Central memory CD4-positive, alpha-beta T cell (primary cell): ENCODE measurements around the gene CNGA4.
"Not testable (repeated sequence)": the region's sequence is repeated elsewhere in the genome, so short reads cannot be mapped to it uniquely, and the experiment has no call there.

Experiments used
- DNase-seq: peaks from one replicate; pipeline ENCODE4 v3.0.0; 2022

The CNGA4 gene

DNA sequence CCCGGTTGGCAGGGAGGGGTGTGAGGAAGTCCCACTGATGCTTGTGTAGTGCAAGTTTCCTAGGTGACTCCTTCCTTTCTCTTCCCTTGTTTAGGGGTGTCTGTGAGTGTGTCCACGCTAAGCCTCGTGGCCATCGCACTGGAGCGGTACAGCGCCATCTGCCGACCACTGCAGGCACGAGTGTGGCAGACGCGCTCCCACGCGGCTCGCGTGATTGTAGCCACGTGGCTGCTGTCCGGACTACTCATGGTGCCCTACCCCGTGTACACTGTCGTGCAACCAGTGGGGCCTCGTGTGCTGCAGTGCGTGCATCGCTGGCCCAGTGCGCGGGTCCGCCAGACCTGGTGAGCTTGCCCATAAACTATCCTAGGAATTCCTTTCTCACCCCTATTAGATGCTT is 31.1 kb downstream of the CNGA4 start:
- DNase-seq: no peak

GRCh38 chr11:6270584-6271246 is 31.8 kb downstream of the CNGA4 start:
- no peak for DNase-seq

DNA sequence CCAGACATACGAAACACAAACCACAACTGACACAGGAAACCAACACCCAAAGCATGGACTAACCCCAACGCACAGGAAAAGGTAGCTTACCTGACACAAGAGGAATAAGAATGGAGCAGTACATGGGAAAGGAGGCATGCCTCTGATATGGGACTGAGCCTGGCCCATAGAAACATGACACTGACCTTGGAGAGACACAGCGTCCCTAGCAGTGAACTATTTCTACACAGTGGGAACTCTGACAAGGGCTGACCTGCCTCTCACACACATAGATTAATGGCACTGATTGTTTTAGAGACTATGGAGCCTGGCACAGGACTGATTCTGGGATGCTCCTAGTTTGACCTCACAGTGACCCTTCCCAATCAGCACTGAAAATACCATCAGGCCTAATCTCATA is 32.7 kb downstream of the CNGA4 start:
- no peak for DNase-seq

GRCh38 chr11:6273188-6273587 is 34.3 kb downstream of the CNGA4 start:
- no peak for DNase-seq

DNA sequence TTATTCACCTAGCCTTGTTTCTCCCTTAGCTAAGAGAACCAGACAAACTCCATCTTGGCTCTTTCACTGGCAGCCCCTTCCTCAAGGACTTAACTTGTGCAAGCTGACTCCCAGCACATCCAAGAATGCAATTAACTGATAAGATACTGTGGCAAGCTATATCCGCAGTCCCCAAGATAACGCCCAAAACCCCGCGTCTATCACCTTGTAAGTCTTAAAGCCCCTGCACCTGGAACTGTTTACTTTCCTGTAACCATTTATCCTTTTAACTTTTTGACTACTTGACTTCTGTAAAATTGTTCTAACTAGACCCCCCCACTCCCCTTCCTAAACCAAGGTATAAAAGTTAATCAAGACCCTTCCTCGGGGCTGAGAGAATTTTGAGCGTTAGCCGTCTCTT is 41.9 kb downstream of the CNGA4 start:
- not testable (repeated sequence) for DNase-seq

DNA sequence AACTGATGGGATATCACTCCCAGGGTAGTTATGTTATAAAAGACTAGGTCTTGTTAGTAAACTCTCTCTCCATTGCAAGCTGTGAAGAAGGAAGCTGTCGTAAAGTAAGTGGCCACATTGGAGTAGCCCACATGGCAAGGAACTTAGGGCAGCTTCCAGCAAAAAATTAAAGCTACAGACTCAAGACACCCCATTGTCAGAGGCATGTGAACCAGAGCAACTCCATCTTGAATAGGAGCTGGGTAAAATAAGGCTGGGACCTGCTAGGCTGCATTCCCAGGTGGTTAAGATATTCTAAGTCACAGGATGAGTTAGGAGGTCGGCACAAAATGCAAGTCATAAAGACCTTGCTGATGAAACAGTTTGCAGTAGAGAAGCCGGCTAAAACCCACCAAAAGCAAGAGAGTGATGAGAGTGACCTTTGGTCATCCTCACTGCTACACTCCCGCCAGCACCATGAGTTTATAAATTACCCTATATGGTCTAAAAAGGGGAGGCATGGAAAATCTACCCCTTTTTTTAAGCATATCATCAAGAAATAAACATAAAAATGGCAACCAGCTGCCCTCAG is 44.6 kb downstream of the CNGA4 start:
- no peak for DNase-seq

GRCh38 chr11:6284250-6284649 is 45.4 kb downstream of the CNGA4 start:
- no peak for DNase-seq

DNA sequence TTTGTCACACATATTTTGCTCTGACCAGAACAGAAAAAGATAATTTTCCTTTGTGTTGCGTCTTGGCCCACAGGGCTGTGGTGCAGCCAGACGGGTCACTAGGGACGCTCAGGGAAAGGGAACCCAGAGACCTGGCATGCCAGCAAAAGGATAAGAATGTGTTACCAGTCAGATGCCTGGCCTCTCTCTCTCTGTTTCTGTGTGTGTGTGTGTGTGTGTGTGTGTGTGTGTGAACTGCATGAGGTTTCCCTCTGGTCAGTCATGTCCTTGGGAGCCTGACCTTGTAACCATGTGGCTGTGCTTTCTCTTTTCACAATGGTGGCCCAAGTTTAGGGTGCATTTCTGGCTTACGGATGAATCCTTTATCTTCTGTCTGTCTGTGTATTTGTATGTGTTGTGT is 46.1 kb downstream of the CNGA4 start:
- no peak for DNase-seq
